NCI-H2029 (cell line): ENCODE data around the gene PCSK9.
"Not testable (repeated sequence)": the region's sequence is repeated elsewhere in the genome, so short reads cannot be mapped to it uniquely, and the experiment has no call there.

Source experiments
- DNase-seq: peaks from one replicate; lab custom pipeline; 2025; lab: John Stamatoyannopoulos, UW

PCSK9 gene

DNA sequence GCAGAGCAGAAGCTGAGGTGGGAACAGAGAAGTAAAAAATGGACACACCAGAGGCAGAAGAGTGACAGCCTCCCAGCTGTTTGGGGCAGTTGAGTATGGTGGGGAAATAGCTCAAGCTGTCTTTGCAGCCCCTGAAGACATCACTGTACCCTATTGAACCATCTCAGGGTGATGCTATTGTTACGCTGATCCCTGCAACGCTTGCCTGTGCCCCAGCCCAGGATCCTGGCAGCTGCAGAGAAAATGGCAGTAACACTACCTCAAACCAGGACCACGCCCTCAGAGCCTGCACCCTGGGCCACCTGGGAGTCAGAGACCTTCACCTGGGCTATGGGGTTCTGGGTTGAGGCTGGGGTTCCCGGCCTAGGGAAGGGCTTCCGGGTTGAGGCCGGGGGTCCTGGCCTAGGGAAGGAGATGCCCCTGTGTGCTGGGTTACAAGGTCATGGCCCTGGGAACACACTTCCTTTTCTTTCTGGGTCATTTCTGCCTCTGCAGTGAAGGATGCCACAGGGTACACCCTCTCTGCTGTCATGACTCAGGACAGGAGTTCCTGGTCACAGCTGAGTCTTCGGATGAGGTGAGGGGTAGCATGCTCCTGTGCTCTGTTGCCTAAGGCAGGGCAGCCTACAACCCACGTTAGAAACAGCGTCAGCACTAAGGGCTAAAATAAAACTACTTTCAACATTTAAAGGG is 29.0 kb upstream of the PCSK9 start:
- DNase-seq: no peak

DNA sequence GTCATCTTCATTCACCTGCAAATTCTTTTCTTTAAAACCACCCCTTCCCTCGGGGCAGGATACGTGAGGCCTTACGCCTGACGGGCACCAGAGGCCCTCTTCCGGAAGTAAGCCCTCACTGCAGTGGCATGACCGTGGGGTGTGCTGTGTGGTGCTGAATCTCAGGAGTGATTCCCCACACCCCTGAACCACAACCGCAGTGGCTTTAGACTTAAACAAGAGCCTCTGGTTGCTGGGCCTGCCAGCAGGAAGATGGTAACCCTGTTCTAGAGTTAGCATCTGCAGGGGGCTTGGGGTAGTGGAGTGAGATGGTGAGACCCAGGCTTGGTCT is 28.5 kb upstream of the PCSK9 start:
- no peak for DNase-seq

DNA sequence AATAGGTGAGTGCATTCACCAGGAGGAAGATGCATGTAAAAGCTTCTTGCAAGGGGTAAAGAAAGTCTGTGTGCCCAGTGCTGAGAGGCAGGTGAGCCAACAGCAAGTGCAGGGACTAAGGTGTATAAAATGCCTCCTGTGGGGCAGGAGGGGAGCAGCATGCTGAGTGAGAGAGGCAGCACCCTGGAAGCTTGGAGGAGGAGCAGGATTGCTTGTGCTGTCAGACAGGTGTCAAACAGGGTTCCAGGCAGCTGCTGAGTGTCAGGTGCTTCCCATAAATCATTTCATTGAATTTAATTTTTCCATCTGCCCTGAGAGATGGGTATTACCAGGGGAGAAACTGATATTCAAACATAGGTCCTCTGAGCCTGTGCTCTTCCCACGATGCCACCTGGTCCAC is 26.7 kb upstream of the PCSK9 start:
- DNase-seq: no peak

DNA sequence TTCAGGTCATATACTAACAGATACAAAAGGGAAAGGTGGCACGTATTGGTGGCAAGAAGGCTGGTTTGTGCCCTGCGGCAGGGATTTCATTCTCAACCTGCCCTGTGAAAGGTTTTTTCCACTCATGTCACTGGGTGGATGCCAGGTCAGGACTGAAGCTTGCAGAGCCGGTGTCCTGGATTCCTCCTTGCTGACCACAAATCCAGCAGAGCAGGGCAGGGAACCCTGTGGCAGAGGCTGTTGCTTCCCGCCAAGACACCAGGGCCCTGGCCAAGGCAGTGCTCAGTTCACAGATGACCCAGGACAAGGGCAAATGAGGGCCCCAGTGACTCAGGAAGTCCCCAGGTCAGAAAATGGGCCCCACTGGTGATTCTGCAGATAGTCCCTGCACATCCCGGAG is 24.2 kb upstream of the PCSK9 start:
- DNase-seq: no peak

DNA sequence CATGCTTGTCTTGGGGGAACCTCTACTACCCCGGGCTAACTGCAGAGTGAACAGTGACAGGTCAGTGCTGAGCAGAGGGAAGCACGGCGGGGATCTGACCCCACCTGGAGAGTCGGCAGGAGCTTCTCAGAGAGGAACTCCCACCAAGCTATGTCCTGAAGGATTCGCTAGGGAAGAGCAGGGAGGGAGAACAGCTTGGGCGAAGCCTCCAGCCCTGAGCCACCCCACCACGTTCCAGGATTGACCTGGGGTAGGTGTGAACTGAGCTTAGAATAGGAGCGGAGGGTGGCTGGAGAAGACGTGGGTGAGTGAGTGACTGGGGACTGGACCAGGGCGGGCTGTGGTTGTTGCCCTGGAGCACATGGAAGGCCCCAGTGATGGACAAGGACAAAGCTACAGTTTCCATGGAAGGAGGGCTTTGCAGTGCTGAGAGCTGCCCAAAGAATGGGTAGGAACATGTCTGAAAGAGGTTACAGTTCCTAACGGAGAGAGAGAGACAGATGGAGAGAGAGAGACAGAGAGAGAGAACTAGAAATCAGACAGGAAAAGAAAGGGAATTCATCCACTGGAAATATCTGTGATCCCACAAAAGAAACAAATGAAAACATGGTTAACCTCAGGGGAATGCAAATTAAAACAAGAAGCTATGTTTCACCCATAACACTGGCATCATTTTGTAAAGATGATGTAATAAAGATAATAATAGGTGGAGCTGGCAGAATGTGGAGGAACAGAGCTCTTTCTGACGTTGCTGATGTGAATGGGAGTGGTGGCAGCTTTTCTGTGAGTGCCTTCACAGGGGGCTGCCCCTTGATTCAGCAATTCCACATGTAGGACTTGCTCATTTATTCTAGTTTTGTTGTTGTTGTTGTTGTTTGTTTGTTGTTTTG is 23.4 kb upstream of the PCSK9 start:
- no peak for DNase-seq

DNA sequence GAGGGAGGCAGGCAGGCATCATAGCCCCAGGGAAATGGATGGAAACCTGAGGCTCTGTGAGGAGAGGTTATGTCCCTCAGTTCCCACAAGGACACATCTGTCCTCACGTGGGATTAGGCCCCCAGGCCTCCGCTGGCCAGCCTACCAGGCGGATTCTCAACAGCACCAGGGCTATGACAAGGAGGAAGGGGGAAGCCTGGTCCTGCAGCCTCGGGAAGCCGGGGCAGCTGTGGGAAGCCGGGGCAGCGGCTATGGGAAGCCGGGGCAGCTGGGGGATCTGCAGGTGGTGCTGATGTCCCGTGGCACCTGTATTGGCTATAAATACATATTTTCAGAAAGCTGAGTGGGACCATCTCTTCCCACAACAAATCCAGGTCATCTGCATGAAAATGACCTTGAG is 21.0 kb upstream of the PCSK9 start:
- no peak for DNase-seq

DNA sequence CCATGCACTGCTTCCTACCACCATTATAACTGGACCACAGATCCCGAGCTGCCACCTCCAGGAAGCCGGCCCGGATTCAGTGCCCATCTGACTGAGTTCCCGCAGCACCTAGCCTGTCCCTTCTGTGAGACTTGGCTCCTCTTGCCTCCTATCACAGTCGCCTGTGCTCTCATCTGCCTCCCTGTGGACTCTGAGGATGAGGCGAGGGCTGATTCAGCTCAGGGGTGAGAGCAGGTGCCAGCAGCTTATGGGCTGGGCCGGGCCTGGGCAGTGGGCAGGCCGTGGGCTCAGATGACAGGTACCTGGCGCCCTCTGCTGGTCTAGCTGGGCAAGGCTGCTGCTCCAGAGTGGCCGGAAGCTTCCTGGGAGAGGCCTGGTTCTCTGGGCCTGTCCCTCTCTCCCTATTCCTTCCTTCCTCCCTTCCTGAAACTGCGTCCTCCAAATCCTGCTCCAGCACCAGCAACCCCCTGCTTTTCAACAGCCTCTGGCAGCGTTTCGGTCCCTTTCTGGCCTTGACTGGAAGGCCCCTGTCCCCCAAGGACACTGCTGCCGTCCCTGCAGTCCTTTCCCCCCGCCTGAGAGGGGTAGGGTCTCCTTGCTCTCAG is 17.3 kb upstream of the PCSK9 start:
- peak; percentile 97 for DNase-seq

DNA sequence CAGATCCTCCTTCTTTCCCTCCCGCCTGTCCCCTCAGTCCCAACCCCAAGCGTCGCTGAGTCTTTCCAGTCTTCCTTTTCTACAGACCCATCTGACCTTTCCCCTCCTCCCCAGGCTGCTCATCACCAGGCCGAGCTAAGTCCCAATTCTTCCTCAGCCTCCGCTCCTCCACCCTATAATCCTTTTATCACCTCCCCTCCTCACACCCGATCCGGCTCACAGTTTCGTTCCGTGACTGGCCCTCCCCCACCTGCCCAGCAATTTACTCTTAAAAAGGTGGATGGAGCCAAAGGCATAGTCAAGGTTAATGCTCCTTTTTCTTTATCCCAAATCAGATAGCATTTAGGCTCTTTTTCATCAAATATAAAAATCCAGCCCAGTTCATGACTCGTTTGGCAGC is 15.2 kb upstream of the PCSK9 start:
- not testable (repeated sequence) for DNase-seq

DNA sequence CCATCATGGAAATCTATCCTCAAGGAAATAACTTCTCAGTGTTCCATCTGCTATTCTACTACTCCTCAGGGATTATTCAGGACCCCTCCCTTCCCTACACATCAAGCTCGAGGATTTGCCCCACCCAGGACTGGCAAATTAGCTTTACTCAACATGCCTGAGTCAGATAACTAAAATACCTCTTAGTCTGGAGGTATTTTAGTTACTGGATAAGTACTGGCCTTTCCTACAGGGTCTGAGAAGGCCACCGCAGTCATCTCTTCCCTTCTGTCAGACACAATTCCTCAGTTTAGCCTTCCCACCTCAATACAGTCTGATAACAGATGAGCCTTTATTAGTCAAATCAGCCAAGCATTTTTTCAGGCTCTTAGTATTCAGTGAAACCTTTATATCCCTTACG is 12.7 kb upstream of the PCSK9 start:
- not testable (repeated sequence) for DNase-seq

DNA sequence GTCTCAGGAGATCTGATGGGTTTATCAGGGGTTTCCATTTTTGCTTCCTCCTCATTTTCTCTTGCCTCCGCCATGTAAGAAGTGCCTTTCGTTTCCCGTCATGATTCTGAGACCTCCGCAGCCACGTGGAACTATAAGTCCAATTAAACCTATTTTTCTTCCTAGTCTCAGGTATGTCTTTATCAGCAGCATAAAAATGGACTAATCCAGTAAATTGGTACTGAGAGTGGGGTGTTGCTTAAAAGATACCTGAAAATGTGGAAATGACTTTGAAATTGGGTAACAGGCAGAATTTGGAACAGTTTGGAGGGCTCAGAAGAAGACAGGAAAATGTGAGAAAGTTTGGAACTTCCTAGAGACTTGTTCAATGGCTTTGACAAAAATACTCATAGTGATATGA is 8.2 kb upstream of the PCSK9 start:
- DNase-seq: not testable (repeated sequence)

DNA sequence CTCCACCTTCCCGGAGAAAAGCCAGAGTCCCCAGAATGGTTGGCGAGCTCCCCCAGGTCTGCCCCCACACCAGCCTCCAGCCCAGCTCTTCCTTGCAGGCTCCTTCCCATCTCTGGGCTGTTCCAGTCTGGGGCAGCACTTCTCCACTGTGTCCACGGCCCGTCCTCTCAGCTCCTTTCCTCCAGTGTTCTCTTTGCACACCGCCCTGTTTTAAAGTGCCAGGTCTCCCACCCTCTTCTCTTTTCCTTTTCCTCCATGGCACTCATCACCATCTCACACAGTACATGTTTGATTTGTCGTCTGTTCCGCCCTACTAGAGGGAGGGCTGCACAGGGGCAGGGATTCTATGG is 6.1 kb upstream of the PCSK9 start:
- DNase-seq: no peak

DNA sequence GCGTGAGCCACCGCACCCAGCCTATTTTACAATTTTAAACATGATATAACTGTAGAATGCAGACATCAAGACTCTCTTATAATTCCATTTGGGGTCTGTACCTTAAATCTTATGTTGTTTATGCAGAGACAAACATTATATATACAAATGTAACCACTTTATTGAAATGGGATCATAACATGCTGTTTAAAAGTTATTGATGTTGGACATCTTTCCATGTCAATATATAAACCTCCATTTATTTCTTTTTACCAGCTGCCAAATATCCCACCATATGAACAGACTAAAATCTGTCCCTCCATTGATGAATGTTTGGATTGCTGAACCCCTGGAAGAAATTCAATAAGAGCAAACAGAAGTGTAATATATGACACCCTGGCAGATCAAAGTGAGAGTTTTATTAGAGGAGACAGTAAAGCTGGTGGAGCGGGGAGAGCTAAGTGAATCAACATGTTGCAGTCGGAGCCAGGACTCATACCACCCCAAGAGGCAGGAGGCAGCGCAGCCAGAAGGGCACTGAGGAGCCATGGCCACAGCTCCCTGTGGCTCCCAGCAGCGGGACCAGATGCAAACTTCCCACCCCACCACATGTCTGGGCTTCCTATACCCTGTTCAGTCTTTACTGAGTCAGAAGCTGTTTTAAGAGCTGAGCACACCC is 4.7 kb upstream of the PCSK9 start:
- DNase-seq: no peak

DNA sequence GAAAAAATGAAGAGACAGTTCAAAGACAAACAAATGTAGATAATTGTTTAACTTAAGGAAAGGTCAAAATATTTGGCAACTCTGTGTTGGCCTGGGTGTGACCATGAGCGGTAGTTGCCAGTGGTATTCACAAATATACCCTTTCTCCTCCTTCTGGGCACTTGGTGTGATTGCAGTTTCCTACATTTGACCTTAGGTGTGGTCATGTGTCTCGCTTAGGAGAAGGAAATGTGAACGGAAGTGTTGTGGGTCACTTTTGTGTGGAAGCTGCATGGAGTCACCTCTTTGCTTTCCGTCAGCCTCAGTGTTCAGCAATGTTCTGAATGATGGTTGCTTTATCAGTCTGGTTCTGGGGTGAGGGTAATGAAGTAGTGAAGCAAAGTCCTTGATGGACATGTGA is 3.4 kb upstream of the PCSK9 start:
- DNase-seq: no peak

DNA sequence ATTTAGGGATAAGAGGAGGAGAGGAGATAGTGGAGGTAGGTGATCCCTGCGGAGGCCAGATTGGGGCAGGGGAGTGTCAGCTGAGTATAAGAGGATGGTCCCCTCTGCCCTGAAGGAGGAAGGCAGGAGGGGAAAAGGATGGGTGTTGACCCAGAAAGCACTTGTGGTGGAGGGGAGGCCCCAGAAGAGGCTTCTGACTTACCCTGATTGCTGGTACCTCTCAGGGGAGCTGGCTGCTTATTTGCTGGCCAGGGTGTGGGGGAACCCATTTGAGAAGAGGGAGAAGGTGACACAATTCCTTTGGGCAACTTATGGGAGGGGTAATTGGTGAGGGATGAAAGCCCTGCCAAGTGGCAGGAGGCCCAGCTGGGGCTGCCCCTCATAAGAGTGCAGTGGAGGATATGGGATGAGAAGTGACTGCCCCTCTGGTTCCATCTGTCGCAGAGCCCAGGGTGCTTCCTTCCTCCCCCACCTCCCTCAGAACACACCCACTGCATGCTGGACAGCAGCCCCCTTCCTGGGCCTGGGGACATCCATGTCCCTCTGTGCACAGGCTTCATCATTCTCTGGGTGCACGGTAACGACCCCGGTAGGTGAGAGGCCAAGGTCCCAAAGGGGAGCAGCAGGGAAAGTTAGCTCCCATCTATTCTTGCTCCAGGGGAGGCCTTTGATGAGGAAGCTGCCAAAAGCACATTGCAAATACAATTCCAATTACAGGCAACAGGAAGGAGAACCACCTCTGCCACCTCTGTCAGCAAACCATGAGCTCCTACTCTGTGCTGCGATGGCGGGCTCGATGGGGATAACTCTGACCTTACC is 1.4 kb upstream of the PCSK9 start:
- DNase-seq: no peak

DNA sequence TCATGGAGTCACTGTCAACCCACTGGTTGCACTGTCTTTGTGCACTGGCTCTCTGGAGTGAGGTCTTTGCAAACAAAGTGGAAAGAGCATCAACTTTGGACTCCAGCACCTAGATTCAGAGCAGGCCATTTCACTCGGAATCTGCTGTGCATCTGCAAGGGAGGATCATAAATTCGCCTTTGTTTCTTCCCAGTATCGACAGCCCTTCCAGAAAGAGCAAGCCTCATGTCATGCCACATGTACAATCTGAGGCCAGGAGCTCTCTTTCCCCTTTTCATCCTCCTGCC is 853 bp upstream of the PCSK9 start:
- DNase-seq: no peak

DNA sequence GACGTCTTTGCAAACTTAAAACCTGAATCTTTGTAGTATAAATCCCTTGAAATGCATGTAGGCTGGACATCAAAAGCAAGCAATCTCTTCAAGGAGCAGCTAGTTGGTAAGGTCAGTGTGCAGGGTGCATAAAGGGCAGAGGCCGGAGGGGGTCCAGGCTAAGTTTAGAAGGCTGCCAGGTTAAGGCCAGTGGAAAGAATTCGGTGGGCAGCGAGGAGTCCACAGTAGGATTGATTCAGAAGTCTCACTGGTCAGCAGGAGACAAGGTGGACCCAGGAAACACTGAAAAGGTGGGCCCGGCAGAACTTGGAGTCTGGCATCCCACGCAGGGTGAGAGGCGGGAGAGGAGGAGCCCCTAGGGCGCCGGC is 390 bp upstream of the PCSK9 start:
- no peak for DNase-seq

DNA sequence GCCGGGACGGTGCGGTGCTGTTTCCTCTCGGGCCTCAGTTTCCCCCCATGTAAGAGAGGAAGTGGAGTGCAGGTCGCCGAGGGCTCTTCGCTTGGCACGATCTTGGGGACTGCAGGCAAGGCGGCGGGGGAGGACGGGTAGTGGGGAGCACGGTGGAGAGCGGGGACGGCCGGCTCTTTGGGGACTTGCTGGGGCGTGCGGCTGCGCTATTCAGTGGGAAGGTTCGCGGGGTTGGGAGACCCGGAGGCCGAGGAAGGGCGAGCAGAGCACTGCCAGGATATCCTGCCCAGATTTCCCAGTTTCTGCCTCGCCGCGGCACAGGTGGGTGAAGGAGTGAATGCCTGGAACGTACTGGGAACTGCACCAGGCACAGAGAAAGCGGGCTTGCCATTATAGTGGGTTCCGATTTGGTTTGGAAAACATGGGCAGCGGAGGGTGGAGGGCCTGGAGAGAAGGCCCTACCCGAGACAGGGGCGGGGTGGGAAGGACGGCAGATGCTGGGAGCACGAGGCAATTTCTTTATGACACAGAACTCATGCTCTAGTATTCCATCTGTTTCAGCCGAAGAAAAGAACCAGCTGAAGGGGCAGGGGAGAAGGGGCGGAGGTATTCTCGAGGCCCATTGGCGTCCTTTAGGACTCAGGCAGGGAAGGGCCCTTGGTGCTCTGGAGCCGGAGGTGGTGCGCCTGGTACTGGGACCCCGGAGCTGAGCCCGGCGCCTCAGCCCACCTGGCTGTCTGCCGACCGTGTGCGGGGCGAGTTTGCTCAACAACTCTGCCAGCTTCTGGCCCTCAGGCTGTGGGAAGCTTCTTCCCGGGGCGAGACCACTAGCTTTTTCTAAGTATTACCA is 960 bp downstream of the PCSK9 start:
- DNase-seq: no peak

DNA sequence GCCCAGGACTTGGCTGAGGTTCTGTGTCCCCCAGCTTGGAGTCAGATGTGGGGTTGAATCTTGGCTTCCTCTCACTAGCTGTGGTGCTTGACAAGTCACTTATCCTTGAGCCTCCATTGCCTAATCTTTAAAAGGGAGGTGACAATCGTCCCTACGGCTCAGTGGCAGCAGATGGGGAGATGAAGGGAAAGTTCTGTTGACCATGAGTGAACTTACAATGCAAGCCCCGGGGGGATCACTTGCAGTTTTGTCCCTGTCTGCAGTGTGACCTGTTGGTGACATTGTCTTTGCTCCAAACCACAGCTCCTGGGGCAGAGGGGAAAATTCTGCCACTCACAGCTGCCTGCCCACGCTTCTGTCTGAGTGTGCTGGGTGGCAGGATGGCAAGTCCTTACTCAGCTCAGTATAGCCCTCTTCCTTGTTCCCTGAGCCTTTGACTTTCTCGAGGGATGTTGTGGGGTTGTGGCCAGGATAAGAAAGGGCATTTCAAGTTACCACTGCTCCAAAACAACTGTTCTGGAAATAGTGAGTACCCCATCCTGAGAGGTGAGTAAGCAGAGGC is 1.7 kb downstream of the PCSK9 start:
- DNase-seq: no peak

DNA sequence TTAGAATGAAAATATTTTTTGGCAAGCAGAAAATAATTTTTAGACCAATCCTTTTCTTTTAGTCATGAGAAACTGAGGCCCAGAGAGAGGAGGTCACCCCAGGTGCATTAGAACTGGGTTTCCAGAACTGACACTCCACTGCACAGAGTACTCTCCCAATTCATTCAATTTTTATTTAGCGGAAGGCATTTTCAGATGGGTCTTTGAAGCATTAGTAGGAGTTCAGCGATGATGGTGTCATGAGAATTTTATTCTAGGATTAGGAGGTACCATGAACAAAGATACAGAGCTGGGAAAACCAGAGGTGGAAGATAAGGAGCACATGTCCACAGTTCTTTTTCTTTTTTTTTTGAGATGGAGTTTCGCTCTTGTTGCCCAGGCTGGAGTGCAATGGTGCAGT is 2.3 kb downstream of the PCSK9 start:
- DNase-seq: no peak

DNA sequence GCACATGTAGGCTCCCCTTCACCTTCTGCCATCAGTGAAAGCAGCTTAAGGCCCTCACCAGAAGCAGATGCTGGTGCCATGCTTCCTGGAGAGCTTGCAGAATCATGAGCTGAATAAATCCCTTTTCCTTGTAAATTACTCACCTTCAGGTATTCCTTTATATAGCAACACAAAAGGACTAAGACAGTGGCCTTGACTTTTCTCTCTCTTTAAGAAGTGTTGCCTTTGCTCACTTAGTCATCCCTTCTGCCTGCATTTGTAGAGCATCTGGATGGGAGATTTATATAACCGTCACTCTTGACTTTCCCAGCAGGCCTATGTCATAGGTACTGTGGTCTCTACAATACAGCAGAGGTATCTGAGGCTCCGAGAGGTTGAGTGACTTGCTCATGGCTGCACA is 3.7 kb downstream of the PCSK9 start:
- DNase-seq: no peak

DNA sequence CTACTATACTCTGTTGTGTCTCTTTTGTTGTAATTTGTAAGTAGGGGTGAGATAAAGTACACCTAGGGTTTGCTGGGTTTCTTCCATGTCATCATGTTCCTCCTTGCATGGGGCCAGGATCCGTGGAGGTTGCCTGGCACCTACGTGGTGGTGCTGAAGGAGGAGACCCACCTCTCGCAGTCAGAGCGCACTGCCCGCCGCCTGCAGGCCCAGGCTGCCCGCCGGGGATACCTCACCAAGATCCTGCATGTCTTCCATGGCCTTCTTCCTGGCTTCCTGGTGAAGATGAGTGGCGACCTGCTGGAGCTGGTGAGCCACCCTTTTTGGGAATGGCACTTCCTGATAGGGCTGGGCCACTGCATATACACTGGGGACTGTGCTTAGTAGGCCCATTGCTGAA is 4.4 kb downstream of the PCSK9 start:
- no peak for DNase-seq
